Stomach (tissue), 9 donors: ENCODE results near the gene CCM2L. TPM values are rescaled to one million over a fixed set of nuclear protein-coding genes. Genes with fewer than 3 reads are reported as not detected.
A peak's percentile ranks its signal among the peaks of the same experiment; 100 is the strongest.

Experiments used
- DNase-seq, 2 donors: peaks; one replicate each; pipeline versions ENCODE4 v3.0.0 to v3.0.0-alpha.2; 2013 to 2019
- H3K27ac ChIP-seq, 5 donors: fragments of 200-600 bp in 4 of 5; sonication (generic) in 4 of 5; one replicate each; pipeline ENCODE4 v1.5.1; 2013 to 2019; ENCODE audit warnings: mild to moderate bottlenecking in 1 of 5, moderate library complexity in 1 of 5
- H3K27me3 ChIP-seq, 3 donors: fragments of 200-600 bp; sonication (generic); one replicate each; pipeline ENCODE4 v1.5.1; 2017 to 2019; ENCODE audit warnings: mixed run types in 1 of 3
- H3K36me3 ChIP-seq, 4 donors: fragments of 200-600 bp; sonication (generic); 1 replicate in 3 of 4; 2 replicates in 1 of 4; pipeline ENCODE4 v1.5.1; 2016 to 2019
- H3K4me1 ChIP-seq, 4 donors: fragments of 200-600 bp; sonication (generic); one replicate each; pipeline ENCODE4 v1.5.1; 2016 to 2019
- H3K4me3 ChIP-seq, 4 donors: fragments of 200-600 bp; sonication (generic) in 3 of 4; one replicate each; pipeline ENCODE4 v1.5.1; 2016 to 2019; ENCODE audit warnings: mild to moderate bottlenecking in 1 of 4
- H3K9me3 ChIP-seq, 4 donors: fragments of 200-600 bp; sonication (generic); one replicate each; pipeline ENCODE4 v1.5.1; 2016 to 2019
- EP300 ChIP-seq: sonication (generic); formaldehyde crosslinking; IDR thresholded peaks from one replicate; pipeline ENCODE4 v1.6.1; 2017; ENCODE audit warnings: antibody characterized with exemption
- POLR2A ChIP-seq, 4 donors: fragments of 450-650 bp; IDR thresholded peaks; one replicate each; pipeline ENCODE4 v1.6.1; 2016; ENCODE audit warnings: antibody characterized with exemption in 4 of 4, control low read depth in 2 of 4, mild to moderate bottlenecking in 1 of 4, moderate library complexity in 1 of 4
- POLR2AphosphoS5 ChIP-seq, 3 donors: sonication (generic); formaldehyde crosslinking; IDR thresholded peaks; one replicate each; pipeline ENCODE4 v1.6.1; 2016; ENCODE audit warnings: antibody characterized with exemption in 3 of 3
- WGBS, 5 donors: extraction: QIAGEN DNeasy Blood & Tissue Kit in 3 of 5; methylation state at CpG; one replicate each; pipeline versions ENCODE4 v1.1.5 to v1.1.7; 2013 to 2018; 5-methylcytosine and 5-hydroxymethylcytosine counted together
- intact Hi-C: fragments of 100-400 bp; cut with DNase I; formaldehyde crosslinking; loops from one replicate; pipeline ENCODE4 v1.15.1; 2023; ENCODE audit warnings: low total_unique reads
- polyA plus RNA-seq, 3 donors: library from polyadenylated mRNA; stranded (reverse); fragments of 200-250 nt; gene quantifications; one replicate each; pipeline ENCODE4 v1.2.3, GENCODE V29; 2013
- total RNA-seq, 5 donors: library from RNA; depleted of rRNA; stranded (reverse); fragments of >200 nt; gene quantifications; one replicate each; pipeline versions ENCODE4 v1.1.0 to v1.2.3, GENCODE V29; 2014 to 2016
- TF ChIP-seq, protein P1 (sequence below), 7 experiments: fragments of 450-650 bp in 4 of 7; fragments of 200-600 bp in 3 of 7; sonication (generic) in 3 of 7; IDR thresholded peaks; one replicate each; pipeline ENCODE4 v1.5.1; 2016 to 2019; ENCODE audit warnings: antibody characterized with exemption in 7 of 7, control low read depth in 2 of 7, mild to moderate bottlenecking in 1 of 7
- donor health status: healthy with polysubstance abuse.
- donor health status: Bipolar disorder and iron deficiency.
- donor health status: healthy.

CCM2L gene
- total and polyA plus RNA-seq, 8 donors = 0.45 to 4.4 (median 2.1) TPM; not detected in 2

DNA sequence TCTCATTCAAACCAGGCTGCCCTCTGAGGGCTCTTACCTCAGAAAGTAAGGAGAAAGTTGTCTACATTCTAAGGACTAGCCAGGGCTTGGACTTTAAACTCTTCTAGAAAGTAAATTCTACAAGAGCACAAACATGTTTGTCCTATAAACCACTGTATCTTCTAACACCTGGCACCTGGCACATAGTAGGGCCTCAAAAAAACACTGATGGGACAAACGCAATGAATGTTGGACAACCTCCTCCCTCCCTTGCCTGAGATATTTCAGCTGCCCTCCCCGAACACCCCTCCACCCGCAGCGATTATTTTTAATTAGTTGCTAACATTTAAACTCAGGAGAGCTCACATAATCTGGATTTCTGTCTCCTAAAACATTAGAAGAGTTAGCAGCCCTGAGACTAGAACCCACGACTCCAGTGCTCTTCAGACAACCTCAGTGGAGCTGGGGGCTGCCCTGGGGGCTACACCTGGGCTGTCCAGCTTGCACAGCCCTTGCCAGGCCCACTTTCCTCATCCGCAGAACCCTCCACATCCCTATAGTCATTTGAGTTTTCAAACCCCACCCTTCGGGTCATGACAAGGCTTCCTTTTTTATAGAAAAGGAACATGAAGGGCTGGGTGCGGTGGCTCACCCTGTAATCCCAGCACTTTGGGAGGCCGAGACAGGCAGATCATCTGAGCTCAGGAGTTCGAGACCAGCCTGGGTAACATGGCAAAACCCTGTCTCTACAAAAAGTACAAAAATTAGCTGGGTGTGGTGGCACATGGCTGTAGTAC is 46.7 kb downstream of the CCM2L start:
- intact Hi-C loops = no loop called here
- TF ChIP-seq POLR2A (IDR thresholded peaks at IDR 0.05) = no peak
- TF ChIP-seq, protein P1, sequence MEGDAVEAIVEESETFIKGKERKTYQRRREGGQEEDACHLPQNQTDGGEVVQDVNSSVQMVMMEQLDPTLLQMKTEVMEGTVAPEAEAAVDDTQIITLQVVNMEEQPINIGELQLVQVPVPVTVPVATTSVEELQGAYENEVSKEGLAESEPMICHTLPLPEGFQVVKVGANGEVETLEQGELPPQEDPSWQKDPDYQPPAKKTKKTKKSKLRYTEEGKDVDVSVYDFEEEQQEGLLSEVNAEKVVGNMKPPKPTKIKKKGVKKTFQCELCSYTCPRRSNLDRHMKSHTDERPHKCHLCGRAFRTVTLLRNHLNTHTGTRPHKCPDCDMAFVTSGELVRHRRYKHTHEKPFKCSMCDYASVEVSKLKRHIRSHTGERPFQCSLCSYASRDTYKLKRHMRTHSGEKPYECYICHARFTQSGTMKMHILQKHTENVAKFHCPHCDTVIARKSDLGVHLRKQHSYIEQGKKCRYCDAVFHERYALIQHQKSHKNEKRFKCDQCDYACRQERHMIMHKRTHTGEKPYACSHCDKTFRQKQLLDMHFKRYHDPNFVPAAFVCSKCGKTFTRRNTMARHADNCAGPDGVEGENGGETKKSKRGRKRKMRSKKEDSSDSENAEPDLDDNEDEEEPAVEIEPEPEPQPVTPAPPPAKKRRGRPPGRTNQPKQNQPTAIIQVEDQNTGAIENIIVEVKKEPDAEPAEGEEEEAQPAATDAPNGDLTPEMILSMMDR (IDR thresholded peaks at IDR 0.05) = no peak
- no peak for TF ChIP-seq EP300
- TF ChIP-seq POLR2AphosphoS5 (IDR thresholded peaks at IDR 0.05) = no peak
- H3K27me3 ChIP-seq = peaks cover 13 to 84% (median 29%) of the 10 kb centered on the region in 3 donors
- H3K9me3 ChIP-seq = no peaks in the 10 kb centered on the region
- 64 to 76% (median 70%) methylated on average over 10 of the region's 10 CpGs for WGBS, 5 donors
- no peaks in the 10 kb centered on the region for H3K36me3 ChIP-seq
- peak overlapping the region in 1 of 5 donors; percentile 5 for H3K27ac ChIP-seq
- peaks cover 9 to 20% (median 10%) of the 10 kb centered on the region in 4 donors for H3K4me1 ChIP-seq
- DNase-seq = no peak
- H3K4me3 ChIP-seq = no peak overlapping the region

DNA sequence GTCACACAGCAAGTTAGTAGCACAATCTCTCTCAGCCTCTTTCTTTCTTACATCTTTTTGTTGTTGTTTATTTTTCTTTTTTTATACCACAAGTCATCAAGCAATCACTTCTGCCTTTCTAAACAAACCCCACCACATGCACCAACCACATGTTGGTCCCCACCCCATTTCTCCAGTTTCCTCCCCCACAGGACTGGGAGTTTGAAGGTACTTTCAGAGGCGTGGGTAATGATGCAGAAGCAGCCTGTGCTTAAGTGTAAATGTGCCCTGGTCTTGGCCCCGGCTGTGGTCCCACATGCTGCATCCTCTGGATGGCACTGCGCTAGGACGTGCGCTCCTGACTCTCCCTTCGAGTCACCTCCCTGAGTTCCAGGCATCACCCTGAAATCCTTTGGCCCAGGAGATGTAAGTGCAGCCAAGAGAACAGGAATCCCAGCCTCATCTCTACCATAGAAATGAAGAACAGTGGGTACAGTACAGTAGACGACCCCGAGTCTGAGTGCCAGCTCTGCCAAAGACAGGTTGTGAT is 47.5 kb downstream of the CCM2L start:
- H3K4me3 ChIP-seq = no peak overlapping the region
- 66 to 77% (median 72%) methylated on average over 8 of the region's 8 CpGs for WGBS, 5 donors
- TF ChIP-seq, protein P1 (IDR thresholded peaks at IDR 0.05) = no peak
- TF ChIP-seq EP300 (no peak), POLR2AphosphoS5 (IDR thresholded peaks at IDR 0.05) (no peak), POLR2A (IDR thresholded peaks at IDR 0.05) (no peak)
- intact Hi-C loops = no loop called here
- DNase-seq = no peak
- peaks cover 5 to 83% (median 21%) of the 10 kb centered on the region in 3 donors for H3K27me3 ChIP-seq
- H3K9me3 ChIP-seq = no peaks in the 10 kb centered on the region
- no peaks in the 10 kb centered on the region for H3K36me3 ChIP-seq
- no peak overlapping the region for H3K27ac ChIP-seq
- peaks cover under 1 to 12% (median 2%) of the 10 kb centered on the region in 4 donors for H3K4me1 ChIP-seq

DNA sequence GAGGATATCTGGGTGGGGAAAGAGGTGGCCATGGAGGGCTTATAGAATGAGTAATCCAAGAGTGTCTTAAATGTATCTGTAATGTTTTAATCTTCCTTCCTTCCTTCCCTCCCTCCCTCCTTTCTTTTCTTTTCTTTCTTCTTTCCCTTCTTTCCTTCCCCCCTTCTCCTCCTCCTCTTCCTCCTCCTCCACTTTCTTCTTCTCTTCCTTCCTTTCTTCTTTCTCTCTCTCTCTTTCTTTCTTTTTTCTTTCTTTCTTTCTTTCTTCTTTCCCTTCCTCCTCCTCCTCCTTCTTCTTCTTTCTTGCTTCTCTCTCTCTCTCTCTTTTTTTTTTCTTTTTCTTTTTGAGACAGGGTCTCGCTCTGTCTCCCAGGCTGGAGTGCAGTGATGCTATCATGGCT is 49.0 kb downstream of the CCM2L start:
- no peak for TF ChIP-seq EP300
- TF ChIP-seq POLR2AphosphoS5 (IDR thresholded peaks at IDR 0.05) = no peak
- TF ChIP-seq POLR2A (IDR thresholded peaks at IDR 0.05) = no peak
- TF ChIP-seq, protein P1 (IDR thresholded peaks at IDR 0.05) = no peak
- H3K4me1 ChIP-seq = peaks cover 0 to 9% (median 0%) of the 10 kb centered on the region in 4 donors
- DNase-seq = no peak
- H3K27me3 ChIP-seq = peaks cover 0 to 78% (median 14%) of the 10 kb centered on the region in 3 donors
- no peaks in the 10 kb centered on the region for H3K9me3 ChIP-seq
- no peak overlapping the region for H3K27ac ChIP-seq
- H3K4me3 ChIP-seq = no peak overlapping the region
- no peaks in the 10 kb centered on the region for H3K36me3 ChIP-seq
- 78 to 100% (median 93%) methylated on average over 1 of the region's 1 CpG for WGBS, 5 donors
- intact Hi-C loops = no loop called here

DNA sequence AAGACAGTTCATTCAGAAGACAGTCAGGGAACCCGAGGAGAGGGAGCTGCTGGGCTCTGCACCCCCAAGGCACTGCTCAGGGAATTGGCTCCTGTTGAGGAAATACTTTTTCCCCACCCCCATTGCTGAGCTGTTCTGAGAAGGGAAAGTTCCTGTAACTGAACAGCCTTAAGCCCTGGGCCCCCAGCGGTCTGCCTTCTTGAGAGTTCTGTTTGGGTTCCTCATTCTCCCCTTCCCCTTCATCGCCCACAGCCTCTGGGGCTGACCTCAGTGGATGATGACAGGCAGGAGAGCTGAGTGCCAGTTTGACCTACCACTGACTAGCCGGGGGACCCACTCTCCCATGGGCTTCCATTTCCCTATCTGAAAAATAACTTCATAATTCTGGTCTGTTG is 52.5 kb downstream of the CCM2L start:
- H3K27me3 ChIP-seq = peaks cover 0 to 44% (median 6%) of the 10 kb centered on the region in 3 donors
- peak; percentile 45 to 50 for DNase-seq
- no peaks in the 10 kb centered on the region for H3K9me3 ChIP-seq
- intact Hi-C loops = no loop called here
- H3K4me3 ChIP-seq = no peak overlapping the region
- TF ChIP-seq, protein P1 (IDR thresholded peaks at IDR 0.05) = no peak
- no peak for TF ChIP-seq POLR2AphosphoS5 (IDR thresholded peaks at IDR 0.05)
- no peak for TF ChIP-seq POLR2A (IDR thresholded peaks at IDR 0.05)
- TF ChIP-seq EP300 = no peak
- WGBS, 5 donors = 32 to 60% (median 57%) methylated on average over 4 of the region's 4 CpGs
- H3K4me1 ChIP-seq = peaks cover 0 to 10% (median 0%) of the 10 kb centered on the region in 4 donors
- peak overlapping the region in 2 of 5 donors; percentile 76 to 78 for H3K27ac ChIP-seq
- no peaks in the 10 kb centered on the region for H3K36me3 ChIP-seq
